ENCODE data around the gene CBX2.

Gene CBX2

DNA sequence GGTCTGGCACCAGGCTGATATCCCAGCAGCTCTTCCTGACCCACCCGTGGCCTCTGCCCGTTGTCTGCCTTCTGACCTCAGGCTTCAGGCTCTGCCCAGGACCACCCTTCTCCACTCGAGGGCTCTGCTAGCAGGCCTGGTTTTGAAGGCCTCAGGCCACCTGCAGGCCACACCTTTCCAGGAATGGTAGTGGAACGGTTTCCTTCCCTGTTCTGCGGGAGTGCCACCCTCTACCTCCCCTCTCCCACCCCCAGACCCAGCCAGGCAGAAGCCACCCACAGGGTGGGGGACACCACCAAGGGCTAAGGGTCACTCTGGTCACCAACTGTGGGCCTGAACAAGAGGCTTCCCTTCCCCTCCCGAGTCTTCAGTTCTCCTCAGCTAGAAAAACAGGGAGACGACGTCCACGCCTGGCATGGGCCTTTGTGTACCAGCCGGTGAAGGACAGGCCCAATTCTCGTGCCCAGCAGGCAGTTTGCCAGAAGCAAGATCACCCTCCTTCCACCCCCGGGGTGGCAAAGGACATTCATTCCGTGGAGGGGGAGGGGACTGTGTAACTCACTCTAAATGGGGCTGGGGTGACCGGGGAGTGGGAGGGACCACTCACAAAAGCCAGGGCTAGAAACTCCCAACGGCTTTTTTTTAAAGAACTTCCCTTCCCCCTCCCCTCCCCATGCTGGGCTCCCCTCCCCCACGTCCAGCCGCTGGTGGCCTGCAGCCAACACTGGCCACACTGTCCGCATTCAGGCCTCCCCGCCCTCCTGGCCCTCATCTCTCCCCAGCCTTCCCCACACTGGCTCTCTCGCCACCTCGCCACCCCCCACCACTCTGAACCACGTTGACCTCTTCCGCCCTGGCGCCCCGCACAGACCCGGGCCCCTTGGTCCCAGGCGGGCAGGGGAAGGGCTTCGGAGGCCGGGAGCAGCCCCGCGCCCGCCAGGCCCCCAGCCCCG is 53.6 kb downstream of the CBX2 start:
- DNase-seq: no peak

GRCh38 chr17:79832218-79833109 is 54.5 kb downstream of the CBX2 start:
- DNase-seq: no peak

- DNase-seq: no peak
These were observed 55.1 kb downstream of the CBX2 start for GRCh38 chr17:79833110-79833450.

- no peak for DNase-seq
These were observed 56.0 kb downstream of the CBX2 start for GRCh38 chr17:79833744-79834564.

- DNase-seq: peak; percentile 16
These were observed 56.9 kb downstream of the CBX2 start for GRCh38 chr17:79834565-79835469.

DNA sequence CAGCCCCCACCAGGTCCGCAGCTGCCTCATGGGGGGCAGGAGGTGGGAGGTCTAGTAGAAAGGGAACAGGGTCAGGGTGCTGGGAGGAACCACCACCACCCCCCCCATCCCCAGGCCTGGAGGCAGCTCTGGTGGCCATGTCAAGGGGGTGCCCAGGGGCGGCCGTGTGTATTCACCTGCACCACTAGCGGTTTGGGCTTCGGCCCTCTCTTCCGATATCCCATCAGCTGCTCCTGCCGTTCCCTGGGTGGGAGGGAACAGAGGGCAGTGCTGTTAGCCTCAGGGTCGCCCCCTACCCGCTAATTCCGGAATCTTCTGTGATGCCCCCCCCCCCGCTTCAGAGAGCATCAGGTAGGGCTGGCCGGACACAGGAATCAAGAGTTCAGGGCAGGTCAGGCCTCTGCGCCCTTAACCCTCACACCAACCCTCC is 57.5 kb downstream of the CBX2 start:
- no peak for DNase-seq

DNA sequence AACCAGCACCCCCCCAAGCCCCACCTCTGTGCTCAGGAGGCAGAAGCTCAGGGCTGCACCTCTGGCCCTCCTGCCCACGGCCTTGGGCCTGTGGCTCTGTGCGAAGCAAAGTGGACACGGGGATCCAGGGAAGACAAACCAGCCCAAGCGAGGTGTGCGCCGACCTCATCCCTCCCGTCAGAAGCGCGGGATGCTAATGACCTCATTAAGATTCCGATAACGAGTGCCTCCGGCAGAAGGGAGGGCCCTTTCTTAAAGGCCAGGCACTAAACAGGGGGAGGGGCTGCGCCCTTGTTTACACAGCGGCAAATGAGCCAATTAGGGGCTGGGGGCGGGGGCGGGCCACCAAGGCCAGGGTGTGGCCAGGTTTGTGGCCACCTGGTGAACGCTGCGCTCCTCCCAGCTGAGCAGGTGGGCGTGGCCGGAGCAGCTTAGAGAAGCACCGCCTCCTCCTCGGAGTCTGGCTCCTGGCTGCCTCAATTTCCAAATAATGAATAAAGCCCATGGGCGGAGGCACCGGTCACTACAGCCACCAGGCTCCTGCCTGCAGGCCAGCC is 58.1 kb downstream of the CBX2 start:
- DNase-seq: peak; percentile 22

DNA sequence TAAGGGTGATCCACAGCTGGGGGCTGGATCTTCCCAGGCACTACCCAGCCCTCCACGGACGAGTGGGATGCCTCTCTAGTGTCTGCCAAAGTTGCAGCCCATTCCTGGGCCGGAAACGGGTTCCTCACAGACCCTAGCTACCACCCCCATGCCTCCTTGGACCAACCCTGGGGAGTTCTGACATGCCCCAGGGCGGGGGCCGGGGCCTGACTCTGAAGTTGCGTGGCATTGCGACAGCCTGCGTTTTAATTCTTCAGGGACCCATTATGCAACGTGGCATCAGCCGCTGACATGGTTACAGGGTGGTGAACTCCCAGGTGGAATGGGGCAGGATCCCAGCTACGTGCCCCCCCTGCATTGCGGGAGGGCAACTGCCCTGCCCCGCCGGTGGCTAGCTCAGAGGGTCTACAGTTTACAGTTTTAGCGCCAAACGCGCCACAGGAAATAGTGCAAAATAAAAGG is 58.6 kb downstream of the CBX2 start:
- DNase-seq: no peak

GRCh38 chr17:79836972-79837887 is 59.3 kb downstream of the CBX2 start:
- no peak for DNase-seq
